ENCODE measurements around the gene COL24A1.

GRCh38 chr1:85892366-85892765, 264.2 kb downstream of the COL24A1 start:
- no peak for TF ChIP-seq ONECUT2 (CRISPR knock-in tag; IDR thresholded peaks at IDR 0.05)
- TF ChIP-seq EZH2 (conservative IDR thresholded peaks at IDR 0.05; ENCODE audit: low read depth, low read length), result no peak
- no peak for TF ChIP-seq ZNF580 (CRISPR knock-in tag; IDR thresholded peaks at IDR 0.05; ENCODE audit: borderline replicate concordance, low read depth)
- TF ChIP-seq ZNF407 (CRISPR knock-in tag; IDR thresholded peaks at IDR 0.05; ENCODE audit: not compliant biosample characterization), result no peak
- TF ChIP-seq ASH2L (IDR thresholded peaks at IDR 0.05; ENCODE audit: insufficient read length, low read depth, low read length), result no peak
- TF ChIP-seq KLF16 (CRISPR knock-in tag; IDR thresholded peaks at IDR 0.05), result no peak
- no peak for TF ChIP-seq ZNF253 (CRISPR knock-in tag; IDR thresholded peaks at IDR 0.05; ENCODE audit: borderline replicate concordance)
- no peak for TF ChIP-seq SMC3 (IDR thresholded peaks at IDR 0.05; ENCODE audit: low read length)
- no peak for TF ChIP-seq ZBTB26 (CRISPR knock-in tag; IDR thresholded peaks at IDR 0.05; ENCODE audit: borderline replicate concordance)
- TF ChIP-seq ZNF574 (CRISPR knock-in tag; IDR thresholded peaks at IDR 0.05), result no peak
- no peak for TF ChIP-seq THAP11 (CRISPR knock-in tag; IDR thresholded peaks at IDR 0.05)
- TF ChIP-seq ZNF615 (CRISPR knock-in tag; IDR thresholded peaks at IDR 0.05; ENCODE audit: borderline replicate concordance), result no peak
